NCI-H2227 (cell line): ENCODE measurements around the gene KCNK1.

Experiments used
- DNase-seq: peaks from one replicate; lab custom pipeline; 2025; ENCODE audit not compliant: unreplicated experiment; lab: John Stamatoyannopoulos, UW

KCNK1 gene

GRCh38 chr1:233635765-233636502, 22.0 kb downstream of the KCNK1 start:
- DNase-seq = peak; percentile 29

- no peak for DNase-seq
Measured at GRCh38 chr1:233636503-233636877, 22.6 kb downstream of the KCNK1 start.

- DNase-seq = no peak
Measured at GRCh38 chr1:233638513-233638912, 24.6 kb downstream of the KCNK1 start.

GRCh38 chr1:233639611-233640010, 25.7 kb downstream of the KCNK1 start:
- DNase-seq = no peak

GRCh38 chr1:233640179-233640578, 26.3 kb downstream of the KCNK1 start:
- no peak for DNase-seq

- DNase-seq = no peak
Measured at GRCh38 chr1:233641029-233641428, 27.1 kb downstream of the KCNK1 start.

- no peak for DNase-seq
Measured at GRCh38 chr1:233647073-233647472, 33.2 kb downstream of the KCNK1 start.

GRCh38 chr1:233647636-233648035, 33.7 kb downstream of the KCNK1 start:
- DNase-seq = no peak

- DNase-seq = no peak
Measured at GRCh38 chr1:233651061-233651460, 37.2 kb downstream of the KCNK1 start.

GRCh38 chr1:233651563-233652233, 37.8 kb downstream of the KCNK1 start:
- no peak for DNase-seq

GRCh38 chr1:233652526-233652925, 38.6 kb downstream of the KCNK1 start:
- no peak for DNase-seq

GRCh38 chr1:233654658-233655280, 40.9 kb downstream of the KCNK1 start:
- no peak for DNase-seq

GRCh38 chr1:233655301-233655740, 41.4 kb downstream of the KCNK1 start:
- no peak for DNase-seq

- DNase-seq = no peak
Measured at GRCh38 chr1:233656032-233656635, 42.2 kb downstream of the KCNK1 start.

- DNase-seq = no peak
Measured at GRCh38 chr1:233656687-233657086, 42.8 kb downstream of the KCNK1 start.

GRCh38 chr1:233657466-233657865, 43.6 kb downstream of the KCNK1 start:
- no peak for DNase-seq

GRCh38 chr1:233659495-233659894, 45.6 kb downstream of the KCNK1 start:
- no peak for DNase-seq

- no peak for DNase-seq
Measured at GRCh38 chr1:233661376-233662159, 47.7 kb downstream of the KCNK1 start.

GRCh38 chr1:233662575-233663304, 48.8 kb downstream of the KCNK1 start:
- DNase-seq = no peak

- no peak for DNase-seq
Measured at GRCh38 chr1:233664253-233664652, 50.3 kb downstream of the KCNK1 start.
